ENCODE measurements around the gene NAP1L4. TPM values are rescaled to one million over a fixed set of nuclear protein-coding genes. Genes with fewer than 3 reads are reported as not detected.

NAP1L4 gene
- total and polyA plus RNA-seq, 2 donors (not counting 1 experiment from before 2014, with no cell fraction given): 62.1 to 133 TPM

DNA sequence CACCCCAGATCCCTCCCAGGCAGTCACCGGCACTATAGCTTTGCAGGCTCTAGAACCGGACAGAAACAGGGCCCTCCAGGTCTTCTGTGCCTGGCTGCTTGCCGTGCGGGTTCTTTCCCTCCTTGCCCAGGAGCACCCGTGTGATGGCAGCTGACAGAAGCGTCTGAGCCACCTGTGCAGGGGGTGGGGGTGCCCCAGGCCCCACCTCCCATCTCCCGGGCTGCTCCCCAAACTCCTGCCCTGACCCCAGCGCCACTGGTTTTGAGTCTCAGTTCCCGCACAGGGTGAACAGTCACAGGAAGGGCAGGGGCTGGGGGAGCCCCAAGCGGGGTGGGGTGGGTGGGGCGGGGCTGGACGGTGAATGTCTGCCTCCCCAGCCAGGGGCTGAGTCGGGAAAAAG, 49.7 kb downstream of the NAP1L4 start:
- Mint-ChIP-seq H3K4me1 (peaks cover 13% of the 10 kb centered on the region), H3K27me3 (no peaks in the 10 kb centered on the region), H3K4me3 (no peak overlapping the region), H3K9me3 (ENCODE audit: insufficient read depth) (peaks cover 10% of the 10 kb centered on the region), H3K27ac (no peak overlapping the region)
- ATAC-seq (ENCODE audit: low read depth): no peak
- intact Hi-C loops (cut with micrococcal nuclease): no loop called here
- Histone ChIP-seq H3K9me3 (ENCODE audit: control extremely low read depth in 1 of 3, control insufficient read depth in 2 of 3, insufficient read depth in 1 of 3, low read length in 2 of 3) (peaks cover 0 to 19% (median 10%) of the 10 kb centered on the region in 3 donors), H3K27me3 (replicated peaks in 1 of 4; ENCODE audit: control extremely low read depth in 1 of 4, control insufficient read depth in 3 of 4, insufficient read depth in 4 of 4, low read length in 3 of 4) (no peaks in the 10 kb centered on the region), H3K4me3 (ENCODE audit: control extremely low read depth in 1 of 5, extremely low read depth in 1 of 5, insufficient read depth in 1 of 5, low read depth in 2 of 5, low read length in 4 of 5) (no peak overlapping the region), H3K36me3 (replicated peaks in 1 of 2; ENCODE audit: control extremely low read depth in 1 of 2, control insufficient read depth in 1 of 2, extremely low read depth in 1 of 2, insufficient read depth in 2 of 2, low read length in 1 of 2) (peaks cover 6 to 10% of the 10 kb centered on the region in 2 experiments), H3K4me1 (ENCODE audit: control insufficient read depth in 2 of 2, insufficient read depth in 2 of 2, low read length in 2 of 2) (peaks cover 6 to 7% of the 10 kb centered on the region in 2 donors), H3K27ac (ENCODE audit: low read length in 2 of 2) (no peak overlapping the region), H3K4me2 (replicated peaks; ENCODE audit: low read depth, low read length, poor library complexity, severe bottlenecking) (no peak overlapping the region), H2AFZ (ENCODE audit: insufficient read depth, low read depth, low read length, poor library complexity, severe bottlenecking) (no peak overlapping the region), H3K9ac (ENCODE audit: low read length) (no peak overlapping the region), H4K20me1 (ENCODE audit: control insufficient read depth, insufficient read depth, low read length, poor library complexity, severe bottlenecking) (no peaks in the 10 kb centered on the region), H3K79me2 (ENCODE audit: control insufficient read depth, insufficient read depth, low read length) (no peaks in the 10 kb centered on the region)
- no peak for DNase-seq
- CTCF ChIA-PET: no interaction called here
- POLR2A ChIA-PET: no interaction called here
- no peak for TF ChIP-seq CTCF (IDR thresholded peaks at IDR 0.05)
- TF ChIP-seq EZH2 (IDR thresholded peaks at IDR 0.05; ENCODE audit: borderline replicate concordance, insufficient read depth, low read depth, low read length, poor library complexity, severe bottlenecking): no peak
- 85% methylated on average over 8 of the region's 13 CpGs for WGBS (ENCODE audit: insufficient coverage)

DNA sequence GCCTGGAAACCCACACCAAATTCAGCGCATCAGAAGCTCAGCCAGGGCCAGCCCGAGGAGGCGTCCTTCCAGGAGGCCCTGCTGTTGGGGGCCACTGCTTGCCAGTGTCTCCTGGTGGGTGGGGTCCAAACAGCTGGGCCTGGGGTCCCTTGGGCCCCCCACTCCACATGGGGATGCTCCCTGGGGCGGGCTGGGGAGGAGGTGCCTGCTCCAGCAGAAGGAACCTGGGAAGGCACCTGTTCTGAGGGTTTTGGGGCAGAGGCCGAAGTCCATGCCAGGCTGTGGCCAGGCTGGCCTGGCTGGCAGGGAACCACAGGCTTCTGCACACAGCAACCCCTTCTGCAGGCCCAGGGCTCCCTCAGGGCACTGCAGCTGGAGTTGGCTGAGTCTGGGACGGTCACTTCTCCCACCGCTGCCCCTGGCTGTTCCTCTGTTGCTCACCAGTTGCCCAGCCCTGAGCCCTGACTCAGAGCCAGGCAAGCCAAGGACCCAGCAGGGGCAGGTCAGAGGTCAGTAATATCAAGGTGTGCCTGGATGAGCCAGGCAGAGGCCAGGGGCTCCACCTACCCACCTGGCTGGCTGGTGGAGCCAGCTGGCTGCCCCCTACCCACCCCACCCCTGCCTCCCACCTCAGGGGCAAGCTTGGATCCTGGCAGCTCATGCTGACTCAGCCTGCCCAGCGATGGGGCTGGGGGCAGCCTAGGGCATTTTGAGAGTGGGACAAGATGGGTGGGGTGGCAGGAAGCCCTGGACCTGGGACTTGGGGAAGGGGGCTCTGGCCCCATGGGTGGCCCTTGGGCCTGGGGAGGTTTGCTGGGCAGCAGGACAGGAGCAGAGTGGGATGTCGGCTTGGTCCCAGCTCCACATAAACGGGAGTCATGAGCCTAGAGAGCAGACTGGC, 51.0 kb downstream of the NAP1L4 start:
- Mint-ChIP-seq H3K9me3 (ENCODE audit: insufficient read depth) (peaks cover 11% of the 10 kb centered on the region), H3K4me1 (peaks cover 13% of the 10 kb centered on the region), H3K4me3 (no peak overlapping the region), H3K27ac (no peak overlapping the region), H3K27me3 (no peaks in the 10 kb centered on the region)
- intact Hi-C loops (cut with micrococcal nuclease): no loop called here
- 68% methylated on average over 9 of the region's 10 CpGs for WGBS (ENCODE audit: insufficient coverage)
- DNase-seq (no peak), ATAC-seq (ENCODE audit: low read depth) (no peak)
- H3K79me2 ChIP-seq (ENCODE audit: control insufficient read depth, insufficient read depth, low read length): no peaks in the 10 kb centered on the region
- no peaks in the 10 kb centered on the region for H4K20me1 ChIP-seq (ENCODE audit: control insufficient read depth, insufficient read depth, low read length, poor library complexity, severe bottlenecking)
- TF ChIP-seq CTCF (IDR thresholded peaks at IDR 0.05) (no peak), EZH2 (IDR thresholded peaks at IDR 0.05; ENCODE audit: borderline replicate concordance, insufficient read depth, low read depth, low read length, poor library complexity, severe bottlenecking) (no peak)
- H3K4me3 ChIP-seq (ENCODE audit: control extremely low read depth in 1 of 5, extremely low read depth in 1 of 5, insufficient read depth in 1 of 5, low read depth in 2 of 5, low read length in 4 of 5): no peak overlapping the region
- H3K27me3 ChIP-seq (replicated peaks in 1 of 4; ENCODE audit: control extremely low read depth in 1 of 4, control insufficient read depth in 3 of 4, insufficient read depth in 4 of 4, low read length in 3 of 4): no peaks in the 10 kb centered on the region
- H3K9ac ChIP-seq (ENCODE audit: low read length): no peak overlapping the region
- no peak overlapping the region for H2AFZ ChIP-seq (ENCODE audit: insufficient read depth, low read depth, low read length, poor library complexity, severe bottlenecking)
- CTCF ChIA-PET: interaction anchor here (2.0 kb wide), 1 partner anchor 11 kb away, joined by 6 read pairs; no protein-coding TSS in a partner anchor
- H3K4me2 ChIP-seq (replicated peaks; ENCODE audit: low read depth, low read length, poor library complexity, severe bottlenecking): no peak overlapping the region
- peaks cover 0 to 28% (median 10%) of the 10 kb centered on the region in 3 donors for H3K9me3 ChIP-seq (ENCODE audit: control extremely low read depth in 1 of 3, control insufficient read depth in 2 of 3, insufficient read depth in 1 of 3, low read length in 2 of 3)
- H3K27ac ChIP-seq (ENCODE audit: low read length in 2 of 2): no peak overlapping the region
- POLR2A ChIA-PET: no interaction called here
- peaks cover 6 to 7% of the 10 kb centered on the region in 2 donors for H3K4me1 ChIP-seq (ENCODE audit: control insufficient read depth in 2 of 2, insufficient read depth in 2 of 2, low read length in 2 of 2)
- H3K36me3 ChIP-seq (replicated peaks in 1 of 2; ENCODE audit: control extremely low read depth in 1 of 2, control insufficient read depth in 1 of 2, extremely low read depth in 1 of 2, insufficient read depth in 2 of 2, low read length in 1 of 2): peaks cover 0 to 6% of the 10 kb centered on the region in 2 experiments

All from B cell (primary cell).